ENCODE data around the gene DNLZ.

DNLZ gene

DNA sequence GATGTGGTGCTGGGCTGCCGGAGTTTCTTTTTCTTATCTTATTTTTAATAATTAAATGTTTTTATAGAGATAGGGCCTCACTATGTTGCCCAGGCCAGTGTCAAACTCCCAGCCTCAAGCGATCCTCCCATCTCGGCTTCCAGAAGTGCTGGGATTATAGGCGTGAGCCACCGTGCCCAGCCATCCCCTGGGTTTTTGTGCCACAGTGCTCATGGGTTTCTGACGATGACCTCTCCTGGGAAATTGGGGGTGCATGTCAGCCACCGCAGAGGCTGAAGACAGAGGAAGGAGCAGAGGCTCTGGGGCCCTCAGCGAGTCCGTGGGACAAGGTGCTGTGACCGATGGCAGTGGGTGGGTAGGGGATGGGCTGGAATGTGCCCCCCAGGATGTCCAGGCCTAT, 21.8 kb downstream of the DNLZ start:
- no peak for DNase-seq

GRCh38 chr9:136341042-136341655, 22.4 kb downstream of the DNLZ start:
- no peak for DNase-seq

DNA sequence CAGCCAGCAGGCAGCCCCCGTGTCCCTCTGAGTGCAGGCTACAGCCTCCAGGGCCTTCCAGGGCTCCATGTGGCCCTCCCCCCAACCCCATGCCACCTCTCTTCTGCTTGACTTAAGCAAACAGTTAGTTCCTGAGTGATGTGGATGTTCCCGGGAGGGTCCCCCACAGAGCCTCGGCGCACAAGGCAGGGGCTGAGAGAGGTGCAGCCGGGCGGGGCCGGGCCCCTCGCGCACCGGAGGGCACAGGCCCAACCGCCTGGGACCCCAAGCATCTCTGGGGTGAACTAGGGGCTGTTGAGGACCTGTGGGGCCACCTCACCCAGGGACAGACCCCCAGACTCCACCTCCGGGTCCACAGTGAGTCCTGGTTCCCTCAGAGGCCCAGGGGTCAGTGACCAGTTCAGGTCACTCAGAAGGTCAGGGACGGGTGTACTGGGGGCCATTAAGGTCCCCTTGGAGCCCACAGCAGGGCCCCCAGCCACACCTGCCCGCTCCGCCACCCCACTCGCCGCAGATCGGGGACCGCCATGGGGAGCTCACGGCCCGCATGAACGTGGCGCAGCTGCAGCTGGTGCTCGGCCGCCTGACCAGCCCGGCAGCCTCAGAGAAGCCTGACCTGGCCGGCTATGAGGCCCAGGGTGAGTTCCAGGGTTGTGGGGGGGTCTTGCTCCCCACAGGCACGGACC, 23.0 kb downstream of the DNLZ start:
- no peak for DNase-seq

GRCh38 chr9:136339958-136340310, 23.6 kb downstream of the DNLZ start:
- no peak for DNase-seq

- no peak for DNase-seq
These were observed 24.2 kb downstream of the DNLZ start for GRCh38 chr9:136339173-136339957.

DNA sequence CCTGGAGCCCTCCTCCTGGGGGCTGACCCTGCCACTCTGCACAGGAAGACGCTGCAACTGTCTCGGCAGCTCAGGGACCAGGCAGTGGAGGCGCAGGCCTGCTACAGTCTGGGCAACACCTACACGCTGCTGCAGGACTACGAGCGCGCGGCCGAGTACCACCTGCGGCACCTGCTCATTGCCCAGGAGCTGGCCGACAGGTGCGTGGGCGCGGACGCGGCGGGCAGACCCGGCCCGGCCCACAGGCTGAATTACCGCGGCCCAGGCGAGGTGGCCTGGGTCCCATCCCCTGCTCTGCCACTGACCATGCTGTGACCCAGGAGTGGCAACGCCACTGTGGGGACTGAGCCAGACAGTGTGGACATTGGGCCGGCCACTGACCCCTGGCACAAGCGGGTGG, 25.0 kb downstream of the DNLZ start:
- no peak for DNase-seq

- DNase-seq = no peak
These were observed 25.8 kb downstream of the DNLZ start for GRCh38 chr9:136337416-136338395.

- DNase-seq = no peak
These were observed 26.7 kb downstream of the DNLZ start for GRCh38 chr9:136336881-136337280.

GRCh38 chr9:136336156-136336870, 27.2 kb downstream of the DNLZ start:
- no peak for DNase-seq

DNA sequence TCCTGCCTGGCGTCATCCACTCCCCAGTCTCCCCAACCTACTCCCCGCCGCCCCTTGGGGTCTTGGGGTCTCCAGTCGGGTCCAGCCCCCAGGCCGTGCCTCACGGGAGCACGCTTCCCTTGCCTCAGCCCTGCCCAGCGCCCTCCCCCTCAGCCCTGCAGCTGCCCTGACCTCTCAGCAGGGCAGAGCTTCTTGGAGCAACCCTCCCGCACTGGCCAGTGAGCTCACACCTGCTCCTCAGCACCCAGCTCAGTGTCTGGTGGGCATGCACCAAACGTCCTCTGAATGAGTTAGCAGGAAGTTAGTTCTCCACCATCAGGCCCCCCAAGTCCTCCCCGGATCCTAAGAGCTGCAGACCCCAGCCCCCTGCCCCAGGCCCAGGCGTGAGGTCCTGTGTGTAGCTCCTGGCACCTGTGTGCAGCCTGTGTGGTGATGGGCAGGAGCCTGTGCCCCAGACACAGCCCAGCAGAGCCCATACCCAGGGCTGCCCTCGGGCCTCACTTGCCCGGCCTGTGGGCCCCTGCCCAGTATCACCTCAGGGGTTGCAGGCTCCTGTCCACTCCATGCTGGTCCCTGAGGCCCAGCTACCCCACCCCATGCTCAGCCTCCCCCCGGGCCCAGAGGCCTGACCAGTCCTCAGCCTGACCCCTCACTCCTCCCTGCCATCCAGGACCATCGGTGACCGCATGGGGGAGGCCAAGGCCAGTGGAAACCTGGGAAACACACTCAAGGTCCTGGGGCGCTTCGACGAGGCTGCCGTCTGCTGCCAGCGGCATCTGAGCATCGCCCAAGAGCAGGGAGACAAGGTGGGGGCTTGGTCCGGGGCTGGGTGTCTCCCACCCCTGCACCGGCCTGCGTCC, 28.0 kb downstream of the DNLZ start:
- no peak for DNase-seq

DNA sequence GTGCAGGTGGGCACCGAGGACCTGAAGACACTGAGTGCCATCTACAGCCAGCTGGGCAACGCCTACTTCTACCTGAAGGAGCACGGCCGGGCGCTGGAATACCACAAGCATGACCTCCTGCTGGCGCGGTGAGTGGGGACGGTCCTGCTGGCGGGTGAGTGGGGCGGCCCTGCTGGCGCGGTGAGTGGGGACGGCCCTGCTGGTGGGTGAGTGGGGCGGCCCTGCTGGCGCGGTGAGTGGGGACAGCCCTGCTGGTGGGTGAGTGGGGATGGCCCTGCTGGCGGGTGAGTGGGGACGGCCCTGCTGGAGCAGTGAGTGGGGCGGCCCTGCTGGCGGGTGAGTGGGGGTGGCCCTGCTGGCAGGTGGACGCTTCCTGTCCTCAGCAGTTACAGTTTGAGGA, 29.0 kb downstream of the DNLZ start:
- DNase-seq = no peak

DNA sequence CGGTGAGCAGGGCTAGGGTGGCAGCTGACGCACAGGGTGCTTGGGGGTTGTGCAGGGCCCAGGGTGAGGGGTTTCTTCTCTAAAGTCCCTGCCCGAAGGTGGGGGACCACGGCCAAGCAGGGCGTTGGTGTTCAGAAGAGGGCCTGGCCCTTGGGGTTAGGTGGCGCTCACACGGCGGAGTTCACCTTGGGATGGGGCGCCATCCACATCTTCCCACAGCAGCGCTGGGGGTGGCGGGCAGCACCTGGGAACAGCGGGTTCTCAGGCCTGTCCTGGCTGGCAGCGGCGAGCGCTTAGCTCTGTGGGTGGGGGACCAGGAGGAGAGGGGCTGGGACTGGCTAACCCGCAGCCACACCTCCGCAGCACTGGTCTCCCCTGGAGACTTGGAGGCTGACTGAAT, 30.1 kb downstream of the DNLZ start:
- no peak for DNase-seq

DNA sequence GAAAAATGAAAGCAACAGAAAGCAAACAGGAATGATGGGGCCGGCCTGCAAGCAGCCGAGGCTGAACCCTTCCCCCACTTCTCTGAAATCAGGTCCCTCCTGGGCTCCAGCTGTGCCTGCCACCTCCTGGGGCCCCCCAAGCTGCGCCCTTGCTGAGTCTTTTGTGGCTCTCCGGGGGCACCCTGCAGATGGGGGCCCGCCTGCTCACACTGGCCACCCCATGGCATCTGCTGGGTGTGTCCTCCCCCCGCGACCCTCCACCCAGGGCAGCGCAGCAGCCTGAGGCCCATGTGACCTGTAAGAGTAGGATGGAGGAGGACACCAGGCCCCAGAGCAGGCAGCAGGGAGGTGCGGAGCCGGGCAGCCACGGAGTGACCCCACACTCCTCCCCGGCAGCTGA, 30.5 kb downstream of the DNLZ start:
- DNase-seq = no peak

DNA sequence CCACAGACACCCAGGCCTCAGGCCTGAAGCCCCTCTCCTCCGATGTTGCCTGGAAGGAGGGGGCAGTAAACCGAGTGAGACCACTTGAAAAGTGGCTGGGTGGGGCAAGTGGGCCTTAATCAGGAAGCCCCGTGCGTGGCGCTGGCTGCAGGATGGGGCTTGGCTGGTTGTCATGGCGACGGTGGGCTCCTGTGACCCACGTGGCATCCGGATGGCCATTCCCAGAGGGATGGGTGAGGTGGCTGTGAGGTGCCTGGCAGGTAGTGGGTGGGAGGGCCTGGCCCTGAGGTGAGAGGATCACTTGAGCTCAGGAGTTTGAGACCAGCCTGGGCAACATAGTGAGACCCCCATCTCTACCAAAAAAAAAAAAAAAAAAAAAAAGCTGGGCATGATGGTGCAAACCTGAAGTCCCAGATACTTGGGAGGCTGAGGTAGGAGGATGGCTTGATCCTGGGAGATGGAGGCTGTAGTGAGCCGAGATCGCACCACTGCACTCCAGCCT, 31.0 kb downstream of the DNLZ start:
- no peak for DNase-seq

DNA sequence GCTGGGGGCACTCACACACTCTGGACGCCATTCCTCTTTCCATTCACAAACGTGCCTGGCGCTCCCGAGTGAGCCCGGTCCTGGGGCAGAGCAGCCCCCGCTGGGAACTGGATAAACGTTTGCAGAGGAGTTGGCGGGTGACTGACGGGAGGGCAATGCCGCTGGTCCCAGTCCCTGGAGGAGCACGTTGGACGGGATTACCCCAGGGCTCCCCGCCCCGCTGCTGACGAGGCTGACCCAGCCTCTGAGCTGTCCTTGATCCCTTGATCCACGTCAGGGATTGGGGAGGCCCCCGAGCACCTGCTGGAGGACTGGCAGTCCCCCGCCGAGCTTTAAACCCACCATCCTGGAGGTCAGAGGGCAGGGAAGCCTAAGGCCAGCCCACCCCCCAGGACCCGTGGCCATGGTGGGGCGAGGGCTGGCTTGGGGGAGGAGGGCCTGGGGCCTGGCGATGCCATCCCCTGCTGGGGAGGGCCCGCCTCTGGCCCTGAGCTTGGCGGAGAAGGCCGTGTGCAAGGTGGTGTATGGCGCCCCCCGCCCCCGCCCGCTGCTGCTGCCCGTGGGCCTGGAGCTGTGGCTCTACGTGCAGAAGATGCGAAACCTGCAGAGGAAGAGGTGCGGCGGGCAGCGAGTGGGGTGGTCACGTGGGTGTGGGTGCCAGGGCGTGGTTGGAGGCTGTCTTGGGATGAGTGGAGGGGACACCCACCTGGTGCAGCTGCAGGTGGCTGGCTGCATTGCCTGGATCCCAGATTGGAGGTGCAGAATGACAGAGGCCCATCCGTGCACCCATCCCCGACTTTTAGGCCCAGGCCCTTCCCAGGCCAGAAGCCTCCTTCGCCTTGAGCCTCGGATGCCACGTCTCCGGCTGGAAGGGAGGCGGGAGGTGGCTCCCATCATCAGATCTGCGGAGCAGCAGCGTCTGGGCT, 31.7 kb downstream of the DNLZ start:
- no peak for DNase-seq

GRCh38 chr9:136331030-136331429, 32.5 kb downstream of the DNLZ start:
- no peak for DNase-seq

- DNase-seq = no peak
These were observed 33.0 kb downstream of the DNLZ start for GRCh38 chr9:136330406-136330990.

GRCh38 chr9:136329636-136330405, 33.7 kb downstream of the DNLZ start:
- no peak for DNase-seq

DNA sequence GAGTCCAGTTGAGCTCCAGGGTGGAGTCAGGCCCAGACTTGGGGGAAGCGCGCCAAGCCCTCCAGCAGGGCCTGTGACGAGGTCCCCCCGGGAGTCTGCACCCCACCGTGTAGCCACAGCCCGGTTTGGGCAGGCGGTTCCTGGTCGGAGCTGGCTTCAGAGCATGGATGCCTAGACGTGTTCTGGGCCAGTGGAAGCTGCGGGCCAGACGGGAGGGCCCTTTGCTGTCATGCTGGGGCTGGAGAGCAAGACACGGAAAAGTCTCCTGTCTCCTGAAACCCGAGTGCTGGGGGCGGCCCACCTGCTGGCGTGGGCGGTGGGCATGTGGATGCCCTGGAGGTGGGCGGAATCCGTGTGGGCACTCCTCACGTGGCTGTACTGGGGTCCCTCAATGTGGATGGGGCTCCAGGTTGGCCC, 34.3 kb downstream of the DNLZ start:
- no peak for DNase-seq
